ENCODE data around the gene LIN54. TPM values are rescaled to one million over a fixed set of nuclear protein-coding genes. Genes with fewer than 3 reads are reported as not detected.
"Not testable (repeated sequence)": the region's sequence is repeated elsewhere in the genome, so short reads cannot be mapped to it uniquely, and the experiment has no call there.

Gene LIN54
- total RNA-seq, 1 donor from 2014 or later: 11.7 TPM

GRCh38 chr4:83012200-83012686, 1.6 kb upstream of the LIN54 start:
- peak; percentile 66 for DNase-seq (ENCODE audit: low spot score)

- DNase-seq (ENCODE audit: low spot score): no peak
Observed at GRCh38 chr4:83011689-83012199, 1.1 kb upstream of the LIN54 start.

DNA sequence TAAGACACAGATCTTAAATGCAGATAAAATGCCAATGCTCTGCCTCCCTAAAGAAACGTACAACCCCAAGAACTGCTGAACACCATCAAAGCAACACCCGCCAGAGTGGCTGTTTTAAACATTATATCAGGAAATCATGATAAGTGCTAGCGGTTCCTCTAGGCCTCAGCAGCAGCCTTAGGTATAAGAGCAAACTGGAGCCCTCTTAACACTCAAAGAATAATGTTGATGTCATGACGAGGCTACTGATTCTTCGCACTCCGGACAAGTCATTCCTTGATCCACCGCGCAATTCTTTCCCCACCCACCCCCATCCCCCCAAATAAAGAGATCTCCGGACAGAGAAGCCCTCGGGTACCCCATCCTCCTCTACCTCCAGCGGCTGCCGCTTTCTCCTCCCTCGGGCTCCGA, 507 bp downstream of the LIN54 start:
- DNase-seq (ENCODE audit: low spot score): no peak

GRCh38 chr4:83009529-83009928, 1.1 kb downstream of the LIN54 start:
- DNase-seq (ENCODE audit: low spot score): no peak

- DNase-seq (ENCODE audit: low spot score): not testable (repeated sequence)
Observed at GRCh38 chr4:83003044-83003791, 7.4 kb downstream of the LIN54 start.

- no peak for DNase-seq (ENCODE audit: low spot score)
Observed at GRCh38 chr4:83002329-83002728, 8.3 kb downstream of the LIN54 start.

DNA sequence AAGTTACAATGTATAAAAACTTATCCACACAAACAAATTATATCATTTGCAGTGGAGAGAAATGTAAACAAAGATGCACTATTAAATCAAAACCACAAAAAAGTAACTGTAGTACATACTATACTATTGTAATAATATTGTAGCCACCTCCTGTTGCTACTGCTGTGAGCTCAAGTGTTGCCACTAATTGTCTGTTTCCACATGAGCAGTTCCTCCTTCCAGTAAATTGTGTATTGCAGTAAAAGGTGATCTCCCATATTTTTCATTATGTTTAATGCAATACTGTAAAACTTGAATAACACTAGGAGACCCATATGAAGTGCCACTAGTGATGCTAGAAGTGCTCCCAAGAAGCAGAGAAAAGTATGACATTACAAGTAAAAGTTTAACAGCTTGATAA, 11.7 kb downstream of the LIN54 start:
- DNase-seq (ENCODE audit: low spot score): no peak

- no peak for DNase-seq (ENCODE audit: low spot score)
Observed at GRCh38 chr4:82994834-82995233, 15.8 kb downstream of the LIN54 start.

- DNase-seq (ENCODE audit: low spot score): no peak
Observed at GRCh38 chr4:82989575-82990429, 20.8 kb downstream of the LIN54 start.

DNA sequence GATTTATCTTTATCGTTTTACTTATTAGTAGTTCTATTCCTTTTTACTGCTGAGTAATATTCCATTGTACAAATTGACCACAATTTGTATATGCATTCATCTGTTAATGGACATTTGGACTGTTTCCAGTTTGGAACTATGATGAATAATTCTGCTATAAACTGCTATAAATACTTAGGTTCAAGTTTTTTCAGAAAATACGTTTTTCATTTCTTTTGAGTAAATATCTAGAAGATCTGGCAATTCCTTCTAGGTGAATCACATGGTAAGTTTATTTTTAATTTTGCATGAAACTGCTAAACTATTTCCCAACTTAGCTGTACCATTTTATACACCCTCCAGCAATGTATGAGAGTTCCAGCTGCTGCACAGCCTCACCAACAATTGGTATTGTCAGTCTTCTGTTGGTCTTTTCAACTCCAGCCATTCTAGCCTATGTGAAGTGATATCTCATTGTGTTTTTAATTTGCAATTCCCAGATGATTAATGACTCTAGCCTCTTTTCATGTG, 22.2 kb downstream of the LIN54 start:
- DNase-seq (ENCODE audit: low spot score): no peak

GRCh38 chr4:82987519-82987918, 23.1 kb downstream of the LIN54 start:
- not testable (repeated sequence) for DNase-seq (ENCODE audit: low spot score)

GRCh38 chr4:82984459-82984858, 26.2 kb downstream of the LIN54 start:
- DNase-seq (ENCODE audit: low spot score): no peak

DNA sequence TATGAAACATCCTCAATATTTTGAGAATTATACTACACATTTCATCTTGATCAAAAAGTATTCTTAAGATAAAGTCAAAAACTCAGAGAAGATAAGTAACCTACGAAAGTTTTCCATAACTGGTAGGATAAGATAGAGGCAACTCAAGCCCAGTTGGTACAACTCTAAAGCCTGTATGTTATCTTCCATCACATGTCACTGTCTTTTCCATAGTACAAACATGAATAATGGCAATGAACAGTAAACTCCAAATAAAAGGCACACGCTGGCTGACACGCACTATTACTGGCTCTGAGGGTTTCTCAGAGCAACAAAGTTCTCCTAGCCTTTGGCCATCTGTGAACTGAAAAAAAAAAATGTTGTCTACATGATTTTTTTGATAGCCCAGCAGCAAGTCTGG, 27.2 kb downstream of the LIN54 start:
- DNase-seq (ENCODE audit: low spot score): no peak

- DNase-seq (ENCODE audit: low spot score): no peak
Observed at GRCh38 chr4:82981138-82981537, 29.5 kb downstream of the LIN54 start.

- no peak for DNase-seq (ENCODE audit: low spot score)
Observed at GRCh38 chr4:82975792-82976191, 34.8 kb downstream of the LIN54 start.

GRCh38 chr4:82969414-82969813, 41.2 kb downstream of the LIN54 start:
- DNase-seq (ENCODE audit: low spot score): no peak

DNA sequence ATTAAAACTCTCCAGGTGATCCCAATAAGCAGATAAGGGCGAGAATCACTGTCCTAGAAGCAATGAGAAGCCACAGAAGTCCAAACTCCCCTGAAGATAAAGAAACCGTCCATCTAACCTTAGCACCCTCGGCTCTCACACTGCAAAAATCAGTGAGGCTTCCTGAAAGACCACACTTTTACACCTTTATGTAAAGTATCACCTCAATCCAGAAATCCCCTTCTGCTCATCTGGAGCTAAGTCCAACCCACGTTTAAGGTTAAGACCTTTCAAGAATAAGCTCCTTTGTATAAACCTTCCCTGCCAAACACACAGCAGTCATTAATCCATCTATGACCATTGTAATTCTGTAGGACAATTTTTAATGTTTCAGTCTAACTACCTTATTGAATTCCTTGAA, 41.7 kb downstream of the LIN54 start:
- DNase-seq (ENCODE audit: low spot score): no peak

- no peak for DNase-seq (ENCODE audit: low spot score)
Observed at GRCh38 chr4:82965763-82966162, 44.9 kb downstream of the LIN54 start.

DNA sequence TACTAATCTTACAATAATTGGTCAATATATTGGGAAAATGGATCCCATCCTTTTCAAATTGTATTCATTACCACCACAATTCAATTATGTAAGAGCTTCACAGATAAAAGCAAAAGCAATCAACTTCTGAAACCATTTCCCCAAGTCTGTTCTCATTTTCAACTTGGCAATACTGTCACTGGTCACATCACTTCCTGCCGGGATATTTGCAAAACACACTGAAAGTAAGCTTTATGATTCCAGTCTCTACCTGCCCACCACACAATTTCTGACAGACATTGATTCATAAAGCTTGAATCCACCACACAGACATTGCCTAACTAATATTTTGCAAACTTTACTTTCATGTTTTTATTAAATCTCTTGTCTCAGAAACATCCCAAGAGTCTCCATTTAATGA, 53.6 kb downstream of the LIN54 start:
- DNase-seq (ENCODE audit: low spot score): no peak

DNA sequence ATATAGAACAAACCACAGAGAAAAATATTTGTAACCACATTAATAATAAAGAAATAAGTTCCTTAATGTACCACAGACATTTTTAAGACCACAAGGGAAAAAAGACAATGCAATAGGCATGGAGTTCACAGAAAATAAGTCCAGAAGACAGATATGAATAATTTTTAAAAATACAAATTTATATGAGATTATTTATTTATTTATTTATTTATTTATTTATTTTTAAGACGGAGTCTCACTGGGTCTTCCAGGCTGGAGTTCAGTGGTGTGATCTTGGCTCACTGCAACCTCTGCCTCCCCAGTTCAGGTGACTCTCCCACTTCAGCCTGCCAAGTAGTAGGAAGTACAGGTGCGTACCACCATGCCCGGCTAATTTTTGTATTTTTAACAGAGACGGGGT, 56.4 kb downstream of the LIN54 start:
- no peak for DNase-seq (ENCODE audit: low spot score)

DNA sequence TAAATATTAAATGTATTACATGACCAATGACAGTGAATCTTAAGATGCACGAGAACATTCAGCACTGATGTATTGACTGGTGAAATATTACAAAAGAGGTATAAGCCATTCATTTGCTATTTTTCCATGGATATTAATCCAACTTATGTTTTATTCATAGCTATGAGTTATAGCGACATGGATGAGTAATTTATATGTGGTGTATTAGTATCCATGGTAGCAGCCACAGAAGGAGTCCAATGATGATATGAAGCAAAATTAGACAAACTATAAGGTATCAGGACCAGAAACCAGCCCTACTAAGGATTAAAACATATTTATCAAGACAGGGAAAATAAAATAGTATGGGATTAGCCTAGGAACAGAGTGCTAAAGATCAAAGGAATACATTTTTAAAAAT, 59.4 kb downstream of the LIN54 start:
- no peak for DNase-seq (ENCODE audit: low spot score)

- no peak for DNase-seq (ENCODE audit: low spot score)
Observed at GRCh38 chr4:82948647-82949204, 61.9 kb downstream of the LIN54 start.

All from ureter (tissue), 1 donor.